ENCODE results near the gene CERS6. TPM values are rescaled to one million over a fixed set of nuclear protein-coding genes. Genes with fewer than 3 reads are reported as not detected.

Gene CERS6
- polyA plus RNA-seq, 1 donor (not counting 4 experiments of a cell fraction or from before 2014, with no cell fraction given), result 19.5 TPM

DNA sequence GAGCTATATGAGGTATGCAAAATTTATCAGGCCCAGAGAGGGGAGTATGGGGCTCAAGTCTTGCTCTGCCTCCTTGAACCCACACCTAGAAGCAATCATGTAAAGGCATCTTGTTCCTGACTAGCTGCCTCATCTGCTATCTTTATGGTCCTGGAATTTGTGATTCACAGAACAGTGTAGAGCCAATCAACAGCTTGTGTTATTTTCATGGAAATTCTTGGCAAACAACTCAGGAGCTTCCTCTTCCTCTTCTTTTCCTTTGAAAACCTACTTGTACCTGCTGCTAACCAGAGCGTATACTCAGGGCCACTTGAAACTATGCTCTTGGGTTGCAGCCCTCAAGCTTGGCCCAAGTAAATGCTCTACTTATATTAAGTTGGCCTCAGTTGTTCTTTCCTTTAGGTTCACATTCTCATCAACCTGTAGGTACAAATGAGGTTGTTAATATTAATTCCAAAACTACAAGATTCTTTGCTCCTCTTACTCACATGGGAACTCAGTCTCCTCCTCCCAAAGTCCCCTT lies 342.9 kb downstream of the CERS6 start:
- Histone ChIP-seq H3K36me3 (ENCODE audit: control insufficient read depth in 2 of 2, extremely low read depth in 1 of 2, insufficient read depth in 2 of 2, low read length in 2 of 2) (no peaks in the 10 kb centered on the region), H3K9me1 (ENCODE audit: control insufficient read depth, extremely low read depth, insufficient read depth, low read length) (no peaks in the 10 kb centered on the region), H3K27me3 (ENCODE audit: control insufficient read depth, extremely low read depth, insufficient read depth, low read length) (no peaks in the 10 kb centered on the region), H3K79me2 (ENCODE audit: control insufficient read depth, insufficient read depth, low read length) (no peaks in the 10 kb centered on the region), H3K4me3 (ENCODE audit: control insufficient read depth in 2 of 3, extremely low read depth in 1 of 3, insufficient read depth in 2 of 3, low read depth in 1 of 3, low read length in 3 of 3) (no peak overlapping the region), H3K4me1 (ENCODE audit: control insufficient read depth, extremely low read depth, insufficient read depth, low read length) (no peaks in the 10 kb centered on the region), H4K20me1 (ENCODE audit: control insufficient read depth, extremely low read depth, insufficient read depth, low read length) (no peaks in the 10 kb centered on the region), H3K27ac (ENCODE audit: control insufficient read depth, insufficient read depth, low read length) (no peak overlapping the region), H3K9ac (ENCODE audit: control insufficient read depth, extremely low read depth, insufficient read depth, low read length) (no peak overlapping the region), H3K9me3 (ENCODE audit: control insufficient read depth, low read depth, low read length) (no peaks in the 10 kb centered on the region), H3K4me2 (ENCODE audit: control insufficient read depth, extremely low read depth, insufficient read depth, low read depth, low read length) (no peak overlapping the region), H2AFZ (ENCODE audit: control insufficient read depth, low read length) (no peak overlapping the region)
- no peak for TF ChIP-seq EZH2 (IDR thresholded peaks at IDR 0.05; ENCODE audit: low read length)
- TF ChIP-seq, protein P1, sequence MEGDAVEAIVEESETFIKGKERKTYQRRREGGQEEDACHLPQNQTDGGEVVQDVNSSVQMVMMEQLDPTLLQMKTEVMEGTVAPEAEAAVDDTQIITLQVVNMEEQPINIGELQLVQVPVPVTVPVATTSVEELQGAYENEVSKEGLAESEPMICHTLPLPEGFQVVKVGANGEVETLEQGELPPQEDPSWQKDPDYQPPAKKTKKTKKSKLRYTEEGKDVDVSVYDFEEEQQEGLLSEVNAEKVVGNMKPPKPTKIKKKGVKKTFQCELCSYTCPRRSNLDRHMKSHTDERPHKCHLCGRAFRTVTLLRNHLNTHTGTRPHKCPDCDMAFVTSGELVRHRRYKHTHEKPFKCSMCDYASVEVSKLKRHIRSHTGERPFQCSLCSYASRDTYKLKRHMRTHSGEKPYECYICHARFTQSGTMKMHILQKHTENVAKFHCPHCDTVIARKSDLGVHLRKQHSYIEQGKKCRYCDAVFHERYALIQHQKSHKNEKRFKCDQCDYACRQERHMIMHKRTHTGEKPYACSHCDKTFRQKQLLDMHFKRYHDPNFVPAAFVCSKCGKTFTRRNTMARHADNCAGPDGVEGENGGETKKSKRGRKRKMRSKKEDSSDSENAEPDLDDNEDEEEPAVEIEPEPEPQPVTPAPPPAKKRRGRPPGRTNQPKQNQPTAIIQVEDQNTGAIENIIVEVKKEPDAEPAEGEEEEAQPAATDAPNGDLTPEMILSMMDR (optimal IDR thresholded peaks at IDR 0.05 in 1 of 3, IDR thresholded peaks at IDR 0.05 in 1 of 3, conservative IDR thresholded peaks at IDR 0.05 in 1 of 3; ENCODE audit: extremely low read depth in 1 of 3, insufficient read depth in 2 of 3, low read length in 3 of 3), result no peak
- FAIRE-seq (no peak), DNase-seq (ENCODE audit: low read depth, low spot score) (no peak)
- dilution Hi-C loops (cut with MboI; ENCODE audit: extremely low pct_ligation_motif_present, low sequenced_read_pairs), result no loop called here

DNA sequence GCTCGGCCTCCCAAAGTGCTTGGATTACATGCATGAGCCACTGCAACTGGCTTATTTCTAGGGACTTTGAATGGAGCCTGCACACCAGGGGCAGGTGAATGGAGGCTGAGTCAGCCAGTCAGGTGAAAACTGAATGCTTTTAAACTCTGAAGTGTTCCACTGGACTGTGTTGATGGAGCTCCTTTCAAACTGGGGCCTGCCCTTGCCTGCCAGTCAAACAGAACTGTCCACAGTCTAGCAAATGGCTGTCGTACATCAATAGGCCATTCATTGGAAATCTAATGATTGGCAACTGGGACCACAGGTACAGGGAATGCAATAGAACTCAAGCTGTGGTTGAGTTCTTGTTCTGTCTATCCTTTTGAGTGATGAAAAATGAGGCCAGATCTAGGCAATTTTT lies 345.4 kb downstream of the CERS6 start:
- TF ChIP-seq, protein P1 (optimal IDR thresholded peaks at IDR 0.05 in 1 of 3, IDR thresholded peaks at IDR 0.05 in 1 of 3, conservative IDR thresholded peaks at IDR 0.05 in 1 of 3; ENCODE audit: extremely low read depth in 1 of 3, insufficient read depth in 2 of 3, low read length in 3 of 3), result no peak
- Histone ChIP-seq H3K4me1 (ENCODE audit: control insufficient read depth, extremely low read depth, insufficient read depth, low read length) (no peaks in the 10 kb centered on the region), H3K9ac (ENCODE audit: control insufficient read depth, extremely low read depth, insufficient read depth, low read length) (no peak overlapping the region), H3K4me2 (ENCODE audit: control insufficient read depth, extremely low read depth, insufficient read depth, low read depth, low read length) (no peak overlapping the region), H3K79me2 (ENCODE audit: control insufficient read depth, insufficient read depth, low read length) (no peaks in the 10 kb centered on the region), H4K20me1 (ENCODE audit: control insufficient read depth, extremely low read depth, insufficient read depth, low read length) (no peaks in the 10 kb centered on the region), H3K27ac (ENCODE audit: control insufficient read depth, insufficient read depth, low read length) (no peak overlapping the region), H3K9me1 (ENCODE audit: control insufficient read depth, extremely low read depth, insufficient read depth, low read length) (no peaks in the 10 kb centered on the region), H3K27me3 (ENCODE audit: control insufficient read depth, extremely low read depth, insufficient read depth, low read length) (no peaks in the 10 kb centered on the region), H3K36me3 (ENCODE audit: control insufficient read depth in 2 of 2, extremely low read depth in 1 of 2, insufficient read depth in 2 of 2, low read length in 2 of 2) (no peaks in the 10 kb centered on the region), H2AFZ (ENCODE audit: control insufficient read depth, low read length) (no peak overlapping the region), H3K4me3 (ENCODE audit: control insufficient read depth in 2 of 3, extremely low read depth in 1 of 3, insufficient read depth in 2 of 3, low read depth in 1 of 3, low read length in 3 of 3) (no peak overlapping the region), H3K9me3 (ENCODE audit: control insufficient read depth, low read depth, low read length) (no peaks in the 10 kb centered on the region)
- dilution Hi-C loops (cut with MboI; ENCODE audit: extremely low pct_ligation_motif_present, low sequenced_read_pairs), result no loop called here
- DNase-seq (ENCODE audit: low read depth, low spot score), result no peak
- no peak for FAIRE-seq
